ENCODE results near the gene DST. TPM values are rescaled to one million over a fixed set of nuclear protein-coding genes. Genes with fewer than 3 reads are reported as not detected.

Gene DST
- polyA plus RNA-seq, 2 donors, result 57.2 to 59.3 TPM

DNA sequence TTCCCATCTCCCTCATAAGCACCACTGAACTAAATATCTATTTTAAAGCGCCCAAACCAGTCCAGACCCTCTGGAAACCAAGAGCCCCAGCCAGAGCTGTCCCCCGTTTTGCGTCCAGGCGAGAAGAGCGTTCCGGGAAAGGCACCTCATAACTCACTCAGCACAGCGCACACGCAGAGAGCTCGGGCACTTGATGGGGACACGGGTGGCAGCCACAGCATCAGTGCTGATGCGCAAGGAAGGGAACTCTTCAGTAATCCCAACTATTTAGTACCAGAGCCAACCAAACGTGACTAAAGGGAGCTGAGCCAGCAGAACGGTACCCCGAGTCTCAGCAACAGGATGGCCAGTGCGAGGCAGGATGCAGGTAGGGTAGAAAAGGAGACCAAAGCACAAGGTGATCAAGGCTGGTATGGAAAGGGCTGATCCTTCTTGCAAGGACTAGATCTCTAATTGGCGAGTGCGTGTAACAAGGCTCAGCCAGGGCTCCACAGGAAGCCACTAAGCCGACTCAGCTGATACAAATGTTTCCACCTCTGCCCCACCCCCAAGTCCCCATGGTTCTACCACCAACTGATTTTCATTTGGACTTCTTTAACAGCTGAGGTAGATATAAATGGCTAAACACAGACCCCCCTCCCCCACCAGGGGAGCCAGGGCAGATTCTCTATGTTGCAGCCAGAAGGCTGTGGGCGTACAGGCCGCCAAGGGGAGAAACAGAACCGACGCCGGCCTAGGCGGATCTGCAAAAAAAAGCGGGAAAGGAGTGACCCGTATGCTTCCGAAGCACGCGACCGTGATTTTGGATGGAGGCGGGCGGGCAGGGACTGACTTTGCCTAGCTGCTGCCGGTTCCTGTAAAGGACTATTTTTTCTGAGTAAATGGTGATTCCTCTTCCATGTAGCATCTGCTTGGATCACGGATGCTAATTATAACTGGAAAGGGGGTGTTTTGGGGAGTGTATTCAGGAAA lies 211.8 kb downstream of the DST start:
- H3K4me3 ChIP-seq (ENCODE audit: low read depth in 1 of 2, low read length in 2 of 2), result no peak overlapping the region
- H3K9me3 ChIP-seq (ENCODE audit: control insufficient read depth in 2 of 2, insufficient read depth in 1 of 2, low read depth in 1 of 2, low read length in 1 of 2), result peaks cover 4 to 14% of the 10 kb centered on the region in 2 donors
- H3K4me1 ChIP-seq (ENCODE audit: control insufficient read depth in 2 of 2, insufficient read depth in 2 of 2, low read length in 1 of 2), result peaks cover 0 to 3% of the 10 kb centered on the region in 2 donors
- H3K27ac ChIP-seq (ENCODE audit: low read depth in 2 of 2, low read length in 1 of 2), result no peak overlapping the region
- H3K36me3 ChIP-seq (ENCODE audit: control insufficient read depth in 2 of 2, insufficient read depth in 2 of 2, low read length in 1 of 2), result no peaks in the 10 kb centered on the region
- no peaks in the 10 kb centered on the region for H3K27me3 ChIP-seq (ENCODE audit: control insufficient read depth in 1 of 2, insufficient read depth in 2 of 2, low read length in 2 of 2)
- WGBS, 2 donors, result 93 to 94% methylated on average over 34 of the region's 34 CpGs

DNA sequence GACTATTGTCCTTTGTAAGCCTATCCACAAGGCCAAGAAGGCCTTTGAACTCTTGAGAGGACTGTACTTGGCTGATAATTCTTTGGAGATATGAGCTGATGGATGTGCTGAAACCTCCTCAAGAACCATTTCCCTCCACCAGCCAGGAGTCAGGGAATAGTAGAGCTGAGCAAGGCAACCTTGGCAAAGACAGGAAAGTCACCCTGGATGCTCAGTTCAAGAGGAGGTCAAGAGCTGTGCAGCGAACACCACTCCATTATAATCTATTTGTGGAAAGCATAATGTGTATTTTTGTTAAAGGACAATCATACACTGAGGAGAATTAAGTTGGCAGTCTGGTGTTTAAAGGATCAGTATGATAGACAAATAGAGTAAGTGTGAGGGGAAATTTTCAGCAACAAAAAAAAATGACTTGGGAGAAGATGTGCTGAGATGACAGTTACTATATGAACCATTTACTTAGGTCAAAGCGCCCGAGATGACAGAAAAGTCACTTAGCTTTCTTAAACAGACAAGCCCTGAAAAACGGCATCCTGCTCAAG lies 218.1 kb downstream of the DST start:
- Histone ChIP-seq H3K4me1 (ENCODE audit: control insufficient read depth in 2 of 2, insufficient read depth in 2 of 2, low read length in 1 of 2) (no peaks in the 10 kb centered on the region), H3K36me3 (ENCODE audit: control insufficient read depth in 2 of 2, insufficient read depth in 2 of 2, low read length in 1 of 2) (no peaks in the 10 kb centered on the region), H3K9me3 (ENCODE audit: control insufficient read depth in 2 of 2, insufficient read depth in 1 of 2, low read depth in 1 of 2, low read length in 1 of 2) (no peaks in the 10 kb centered on the region), H3K27me3 (ENCODE audit: control insufficient read depth in 1 of 2, insufficient read depth in 2 of 2, low read length in 2 of 2) (no peaks in the 10 kb centered on the region), H3K27ac (ENCODE audit: low read depth in 2 of 2, low read length in 1 of 2) (no peak overlapping the region), H3K4me3 (ENCODE audit: low read depth in 1 of 2, low read length in 2 of 2) (no peak overlapping the region)
- WGBS, 2 donors, result 70 to 80% methylated on average over 4 of the region's 4 CpGs

DNA sequence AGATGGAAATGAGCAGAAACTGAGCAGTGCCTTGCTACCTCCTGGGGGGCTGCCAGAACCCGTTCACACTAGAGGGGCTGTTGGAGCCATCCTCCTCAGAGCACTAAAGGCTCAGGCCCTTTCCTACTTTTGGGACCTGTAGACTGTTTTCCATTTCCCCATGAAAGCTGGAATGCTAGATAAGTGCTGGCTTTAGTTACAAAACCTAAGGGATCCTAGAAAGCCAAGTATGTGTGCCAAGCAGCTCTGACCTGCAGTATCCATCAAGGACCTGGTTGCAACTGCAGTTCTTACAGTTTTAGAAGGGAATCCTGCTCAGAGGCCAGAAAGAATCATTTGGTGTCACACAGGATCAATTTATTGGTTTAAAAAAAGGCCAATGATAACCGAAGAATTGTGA lies 218.6 kb downstream of the DST start:
- 38 to 63% methylated on average over 2 of the region's 2 CpGs for WGBS, 2 donors
- Histone ChIP-seq H3K27me3 (ENCODE audit: control insufficient read depth in 1 of 2, insufficient read depth in 2 of 2, low read length in 2 of 2) (no peaks in the 10 kb centered on the region), H3K36me3 (ENCODE audit: control insufficient read depth in 2 of 2, insufficient read depth in 2 of 2, low read length in 1 of 2) (no peaks in the 10 kb centered on the region)

DNA sequence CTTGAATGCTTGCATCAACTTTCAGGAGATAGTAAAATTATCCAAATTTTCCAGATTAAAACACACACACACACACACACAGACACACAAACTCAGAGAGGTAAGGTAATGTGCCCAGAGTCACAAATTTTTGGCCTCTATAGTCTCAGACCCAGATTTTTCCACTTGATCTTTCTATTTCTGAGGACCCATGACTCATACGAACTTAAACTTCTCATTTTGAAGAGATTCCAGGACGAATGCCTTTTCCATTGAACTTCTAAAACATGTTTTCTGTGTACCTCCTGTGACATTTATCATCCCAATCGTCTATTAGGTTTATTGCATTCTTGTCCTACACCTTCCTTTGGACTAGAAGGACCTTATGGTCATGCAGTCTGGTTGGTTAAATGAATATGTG lies 222.4 kb downstream of the DST start:
- Histone ChIP-seq H3K27ac (ENCODE audit: low read depth in 2 of 2, low read length in 1 of 2) (no peak overlapping the region), H3K9me3 (ENCODE audit: control insufficient read depth in 2 of 2, insufficient read depth in 1 of 2, low read depth in 1 of 2, low read length in 1 of 2) (no peaks in the 10 kb centered on the region), H3K4me3 (ENCODE audit: low read depth in 1 of 2, low read length in 2 of 2) (no peak overlapping the region), H3K27me3 (ENCODE audit: control insufficient read depth in 1 of 2, insufficient read depth in 2 of 2, low read length in 2 of 2) (no peaks in the 10 kb centered on the region), H3K36me3 (ENCODE audit: control insufficient read depth in 2 of 2, insufficient read depth in 2 of 2, low read length in 1 of 2) (no peaks in the 10 kb centered on the region), H3K4me1 (ENCODE audit: control insufficient read depth in 2 of 2, insufficient read depth in 2 of 2, low read length in 1 of 2) (no peaks in the 10 kb centered on the region)
- 24 to 41% methylated on average over 3 of the region's 3 CpGs for whole genome bisulfite sequencing, 2 donors

More for the DNA sequence above, 218.6 kb downstream of the DST start:
- Histone ChIP-seq H3K27ac (ENCODE audit: low read depth in 2 of 2, low read length in 1 of 2) (no peak overlapping the region), H3K4me3 (ENCODE audit: low read depth in 1 of 2, low read length in 2 of 2) (no peak overlapping the region), H3K9me3 (ENCODE audit: control insufficient read depth in 2 of 2, insufficient read depth in 1 of 2, low read depth in 1 of 2, low read length in 1 of 2) (no peaks in the 10 kb centered on the region), H3K4me1 (ENCODE audit: control insufficient read depth in 2 of 2, insufficient read depth in 2 of 2, low read length in 1 of 2) (no peaks in the 10 kb centered on the region)

DNA sequence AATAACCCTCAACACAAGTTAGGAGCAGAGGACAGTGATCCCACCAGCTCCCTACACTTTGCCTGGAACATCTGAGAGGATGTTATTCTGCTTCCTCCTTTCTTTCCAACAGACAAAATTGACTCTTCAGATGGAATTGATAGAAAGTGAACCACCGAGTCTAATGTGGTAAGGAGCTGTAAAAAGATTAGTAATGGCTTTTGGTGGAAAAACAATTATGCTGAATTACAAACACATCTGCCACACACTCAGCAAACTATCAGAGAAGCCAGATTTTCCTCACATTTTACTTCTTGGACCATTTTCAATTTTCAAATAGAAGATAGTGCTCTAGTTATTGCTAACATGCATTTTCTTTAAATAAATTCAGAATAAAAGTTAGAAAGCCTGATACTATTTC lies 223.5 kb downstream of the DST start:
- no peaks in the 10 kb centered on the region for H3K9me3 ChIP-seq (ENCODE audit: control insufficient read depth in 2 of 2, insufficient read depth in 1 of 2, low read depth in 1 of 2, low read length in 1 of 2)
- H3K27me3 ChIP-seq (ENCODE audit: control insufficient read depth in 1 of 2, insufficient read depth in 2 of 2, low read length in 2 of 2), result no peaks in the 10 kb centered on the region
- no peaks in the 10 kb centered on the region for H3K4me1 ChIP-seq (ENCODE audit: control insufficient read depth in 2 of 2, insufficient read depth in 2 of 2, low read length in 1 of 2)
- H3K27ac ChIP-seq (ENCODE audit: low read depth in 2 of 2, low read length in 1 of 2), result no peak overlapping the region
- no peak overlapping the region for H3K4me3 ChIP-seq (ENCODE audit: low read depth in 1 of 2, low read length in 2 of 2)
- no peaks in the 10 kb centered on the region for H3K36me3 ChIP-seq (ENCODE audit: control insufficient read depth in 2 of 2, insufficient read depth in 2 of 2, low read length in 1 of 2)
- 47 to 52% methylated on average over 1 of the region's 1 CpG for WGBS, 2 donors

DNA sequence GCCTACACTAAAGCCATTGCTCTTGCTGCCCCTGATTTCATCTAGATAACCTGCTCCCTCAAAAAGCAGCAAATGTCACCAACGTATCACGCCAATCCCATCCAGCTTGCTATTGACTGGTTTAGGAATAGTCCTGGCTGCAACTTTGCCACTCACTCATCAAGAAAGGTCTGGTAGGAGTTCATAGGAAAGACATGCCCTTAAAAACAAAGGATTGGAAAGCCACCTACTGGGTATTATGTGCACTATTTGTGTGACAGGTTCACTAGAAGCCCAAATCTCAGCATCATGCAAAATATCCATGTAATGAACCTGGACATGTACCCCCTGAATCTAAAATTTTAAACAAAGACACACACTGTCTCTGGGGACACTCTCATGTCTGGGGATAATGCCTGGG lies 224.9 kb downstream of the DST start:
- Histone ChIP-seq H3K9me3 (ENCODE audit: control insufficient read depth in 2 of 2, insufficient read depth in 1 of 2, low read depth in 1 of 2, low read length in 1 of 2) (no peaks in the 10 kb centered on the region), H3K27me3 (ENCODE audit: control insufficient read depth in 1 of 2, insufficient read depth in 2 of 2, low read length in 2 of 2) (no peaks in the 10 kb centered on the region), H3K4me3 (ENCODE audit: low read depth in 1 of 2, low read length in 2 of 2) (no peak overlapping the region), H3K4me1 (ENCODE audit: control insufficient read depth in 2 of 2, insufficient read depth in 2 of 2, low read length in 1 of 2) (no peaks in the 10 kb centered on the region), H3K36me3 (ENCODE audit: control insufficient read depth in 2 of 2, insufficient read depth in 2 of 2, low read length in 1 of 2) (no peaks in the 10 kb centered on the region), H3K27ac (ENCODE audit: low read depth in 2 of 2, low read length in 1 of 2) (no peak overlapping the region)
- WGBS, 2 donors, result 82 to 96% methylated on average over 2 of the region's 2 CpGs

DNA sequence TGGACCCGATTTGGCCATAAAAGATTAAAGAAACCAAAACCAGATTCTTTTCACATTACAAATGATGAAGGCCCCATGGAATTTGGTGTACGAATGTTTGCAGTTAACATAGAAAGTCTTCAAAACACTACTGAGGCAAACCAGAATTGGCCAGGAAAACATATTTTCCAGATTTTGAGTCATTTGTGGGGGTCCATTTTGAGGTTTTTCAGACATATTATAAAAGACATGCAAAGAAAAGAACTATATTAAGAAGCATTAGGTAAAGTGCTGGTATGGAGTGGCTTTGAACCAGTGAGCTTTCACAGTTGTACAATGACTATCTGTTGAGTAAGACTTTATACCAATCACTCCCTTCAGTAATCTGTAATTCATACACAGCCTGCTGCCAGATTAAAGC lies 226.4 kb downstream of the DST start:
- WGBS, 2 donors, result 74% methylated on average over 2 of the region's 2 CpGs
- no peaks in the 10 kb centered on the region for H3K9me3 ChIP-seq (ENCODE audit: control insufficient read depth in 2 of 2, insufficient read depth in 1 of 2, low read depth in 1 of 2, low read length in 1 of 2)
- H3K4me1 ChIP-seq (ENCODE audit: control insufficient read depth in 2 of 2, insufficient read depth in 2 of 2, low read length in 1 of 2), result no peaks in the 10 kb centered on the region
- H3K27me3 ChIP-seq (ENCODE audit: control insufficient read depth in 1 of 2, insufficient read depth in 2 of 2, low read length in 2 of 2), result no peaks in the 10 kb centered on the region
- no peaks in the 10 kb centered on the region for H3K36me3 ChIP-seq (ENCODE audit: control insufficient read depth in 2 of 2, insufficient read depth in 2 of 2, low read length in 1 of 2)
- H3K4me3 ChIP-seq (ENCODE audit: low read depth in 1 of 2, low read length in 2 of 2), result no peak overlapping the region
- H3K27ac ChIP-seq (ENCODE audit: low read depth in 2 of 2, low read length in 1 of 2), result no peak overlapping the region

DNA sequence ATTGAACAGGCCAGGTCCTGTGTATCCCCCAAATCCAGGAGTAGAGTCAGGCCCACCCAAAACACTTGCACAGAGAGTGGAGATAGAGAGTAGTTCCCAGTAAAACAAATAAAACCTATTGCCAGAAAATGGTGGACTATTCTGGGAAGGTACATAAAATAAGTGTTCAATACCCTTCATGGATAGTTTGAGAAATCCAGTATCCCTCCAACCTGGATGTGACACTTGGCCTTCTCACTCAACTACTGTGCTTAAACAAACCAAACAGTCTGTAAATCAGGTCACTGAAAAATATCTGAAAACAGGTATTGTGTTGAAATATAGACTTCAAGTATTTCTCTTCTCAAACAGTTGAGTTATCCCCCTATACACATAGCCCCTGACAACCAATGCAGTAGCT lies 233.7 kb downstream of the DST start:
- H3K9me3 ChIP-seq (ENCODE audit: control insufficient read depth in 2 of 2, insufficient read depth in 1 of 2, low read depth in 1 of 2, low read length in 1 of 2), result no peaks in the 10 kb centered on the region
- H3K27ac ChIP-seq (ENCODE audit: low read depth in 2 of 2, low read length in 1 of 2), result no peak overlapping the region
- no peaks in the 10 kb centered on the region for H3K36me3 ChIP-seq (ENCODE audit: control insufficient read depth in 2 of 2, insufficient read depth in 2 of 2, low read length in 1 of 2)
- H3K4me1 ChIP-seq (ENCODE audit: control insufficient read depth in 2 of 2, insufficient read depth in 2 of 2, low read length in 1 of 2), result no peaks in the 10 kb centered on the region
- H3K4me3 ChIP-seq (ENCODE audit: low read depth in 1 of 2, low read length in 2 of 2), result no peak overlapping the region
- no peaks in the 10 kb centered on the region for H3K27me3 ChIP-seq (ENCODE audit: control insufficient read depth in 1 of 2, insufficient read depth in 2 of 2, low read length in 2 of 2)

All from esophagus (tissue), 2 donors.